G401.6 (cell line): ENCODE data around the gene COL2A1.

ENCODE experiments used
- FAIRE-seq: peaks from 2 replicates; lab custom pipeline; 2012; peaks lifted over from hg19 to GRCh38; lab: Jason Lieb, UNC

COL2A1 gene

DNA sequence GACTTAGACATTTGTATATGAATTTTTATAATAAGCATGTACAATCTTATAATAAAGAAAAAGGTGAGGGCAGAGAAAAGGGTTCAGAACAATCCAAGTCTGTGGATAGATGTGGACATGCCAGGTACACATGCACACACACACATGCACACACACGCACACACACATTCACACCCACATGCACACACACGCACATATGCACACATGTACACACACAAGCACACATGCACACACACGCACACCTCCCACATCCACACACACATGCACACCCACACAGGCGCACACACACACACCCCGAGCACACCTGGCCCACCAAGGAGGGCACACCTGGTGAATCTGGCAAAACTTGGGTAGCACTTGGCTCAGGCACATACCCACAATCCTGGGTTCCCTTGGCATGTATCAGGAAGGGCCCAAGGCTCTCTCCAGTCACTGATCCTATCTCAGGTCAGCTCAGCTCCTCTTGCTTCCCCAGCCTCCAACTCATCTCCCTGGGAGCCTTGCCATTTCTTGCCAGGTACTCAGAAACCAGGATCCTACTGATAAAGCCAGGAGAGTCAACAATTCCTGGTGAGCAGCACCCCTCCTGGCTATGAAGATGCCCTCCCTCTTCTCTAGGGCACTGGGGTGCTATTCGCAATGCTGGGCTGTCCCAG, 59.5 kb downstream of the COL2A1 start:
- FAIRE-seq = no peak

- FAIRE-seq = no peak
These were observed 60.5 kb downstream of the COL2A1 start for GRCh38 chr12:47943623-47944340.

DNA sequence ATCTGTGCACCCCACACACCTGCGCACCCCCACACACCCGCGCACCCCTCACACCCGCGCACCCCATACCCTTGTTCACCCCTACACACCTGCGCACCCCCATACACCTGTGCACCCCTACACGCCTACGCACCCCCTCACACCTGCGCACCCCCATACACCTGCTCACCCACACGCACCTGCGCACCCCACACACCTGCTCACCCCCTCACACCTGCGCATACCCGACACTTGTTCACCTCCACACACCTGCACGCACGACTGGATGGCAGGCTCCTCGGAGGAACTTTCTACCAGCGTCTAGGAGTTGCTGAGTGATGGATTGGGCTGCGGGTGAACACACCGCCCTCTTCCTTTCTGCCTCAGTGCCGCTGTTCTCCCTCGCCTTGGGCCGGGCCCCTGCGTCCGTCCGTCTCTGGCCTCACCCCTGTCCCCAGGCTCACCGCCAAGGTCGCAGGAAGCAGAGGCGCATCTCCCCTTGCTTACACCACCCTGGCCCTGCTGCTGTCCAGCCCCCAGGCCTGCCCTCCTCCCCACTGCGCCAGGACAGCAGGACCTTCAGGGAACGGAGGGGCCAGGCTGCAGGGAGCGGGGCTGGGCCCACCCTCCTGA, 61.6 kb downstream of the COL2A1 start:
- FAIRE-seq = no peak

- FAIRE-seq = no peak
These were observed 62.2 kb downstream of the COL2A1 start for GRCh38 chr12:47941871-47942613.

DNA sequence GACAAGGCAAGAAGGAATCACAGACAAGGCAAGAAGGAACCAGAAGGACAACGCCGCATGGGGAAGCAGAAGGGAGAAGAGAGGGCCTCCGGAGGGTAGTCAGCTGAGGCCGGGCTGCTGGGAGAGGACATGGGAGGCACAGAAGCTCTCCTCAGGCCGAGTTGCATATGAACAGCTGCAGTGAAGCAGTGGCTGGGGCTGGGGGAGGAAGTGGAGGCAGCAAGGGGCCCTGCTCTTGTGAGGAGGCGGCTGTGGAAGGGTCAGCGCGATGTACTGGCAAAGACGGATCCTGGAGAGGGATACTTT, 62.8 kb downstream of the COL2A1 start:
- FAIRE-seq = no peak

DNA sequence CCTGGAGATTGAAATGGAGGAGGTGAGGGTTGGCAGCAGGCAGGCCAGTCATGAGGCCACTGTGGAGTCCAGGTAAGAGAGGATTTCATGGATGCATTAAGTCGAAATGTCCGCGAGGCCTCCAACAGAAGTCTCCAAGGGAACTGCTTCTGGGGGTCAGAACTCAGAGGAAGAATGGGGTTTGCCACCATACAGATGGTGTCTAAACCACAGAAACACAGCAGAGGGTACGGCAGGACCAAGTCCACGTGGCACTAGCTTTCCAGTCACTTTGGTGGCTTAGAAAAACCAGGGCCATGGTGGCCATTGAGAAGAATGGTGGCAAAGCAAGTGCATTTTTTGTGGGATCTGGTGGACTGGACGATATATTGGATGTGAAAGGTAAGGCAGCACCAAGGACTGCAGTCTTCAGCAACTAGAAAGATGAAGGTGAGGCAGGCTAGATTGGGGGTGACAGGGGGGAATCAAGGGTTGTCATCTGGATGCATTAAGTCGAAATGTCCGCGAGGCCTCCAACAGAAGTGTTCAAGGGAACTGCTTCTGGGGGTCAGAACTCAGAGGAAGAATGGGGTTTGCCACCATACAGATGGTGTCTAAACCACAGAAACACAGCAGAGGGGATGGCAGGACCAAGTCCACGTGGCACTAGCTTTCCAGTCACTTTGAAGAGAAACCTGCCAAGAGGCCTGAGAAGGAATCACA, 63.4 kb downstream of the COL2A1 start:
- no peak for FAIRE-seq

- FAIRE-seq = no peak
These were observed 65.2 kb downstream of the COL2A1 start for GRCh38 chr12:47939009-47939601.

DNA sequence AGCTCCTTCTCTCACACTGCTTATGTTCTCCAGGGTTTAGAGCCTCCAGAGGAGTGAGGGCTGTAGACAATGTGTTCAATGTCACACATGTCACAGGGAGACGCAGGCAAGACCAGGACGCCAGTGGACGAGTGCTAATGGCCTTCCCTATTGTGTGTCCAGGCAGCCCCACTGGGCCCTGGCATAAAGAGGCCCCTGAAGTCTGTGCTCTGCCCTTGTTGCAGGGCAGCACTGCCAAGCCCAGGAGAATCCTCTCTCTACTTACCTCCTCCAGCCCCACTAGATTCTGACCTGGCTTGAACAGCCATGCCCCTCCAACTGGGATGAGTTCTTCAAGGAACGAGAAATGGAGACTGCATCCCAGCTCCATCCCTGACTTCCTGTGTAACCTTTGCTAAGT, 65.7 kb downstream of the COL2A1 start:
- FAIRE-seq = no peak

- FAIRE-seq = no peak
These were observed 66.2 kb downstream of the COL2A1 start for GRCh38 chr12:47938093-47938492.

DNA sequence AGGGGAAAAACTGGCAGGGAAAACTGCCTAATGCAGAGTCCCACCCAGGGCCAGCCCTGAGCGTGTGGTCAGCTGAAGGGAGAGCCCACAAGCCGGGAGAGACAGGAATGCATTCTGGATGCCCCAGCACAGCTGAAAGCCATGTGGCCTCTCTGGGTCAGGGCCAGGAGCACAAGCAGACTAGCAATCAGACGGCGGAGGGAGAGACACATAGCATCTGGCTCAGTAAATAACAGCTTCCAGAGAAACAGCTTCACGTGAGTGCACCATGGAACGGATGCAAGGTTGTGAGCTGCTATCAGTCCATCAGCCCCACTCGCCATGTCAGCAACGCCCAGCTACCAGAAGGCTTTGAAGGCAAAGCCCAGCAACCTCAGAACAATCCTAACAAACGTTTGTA, 69.1 kb downstream of the COL2A1 start:
- FAIRE-seq = no peak

GRCh38 chr12:47931187-47931586, 73.1 kb downstream of the COL2A1 start:
- no peak for FAIRE-seq

GRCh38 chr12:47930634-47931033, 73.6 kb downstream of the COL2A1 start:
- no peak for FAIRE-seq

DNA sequence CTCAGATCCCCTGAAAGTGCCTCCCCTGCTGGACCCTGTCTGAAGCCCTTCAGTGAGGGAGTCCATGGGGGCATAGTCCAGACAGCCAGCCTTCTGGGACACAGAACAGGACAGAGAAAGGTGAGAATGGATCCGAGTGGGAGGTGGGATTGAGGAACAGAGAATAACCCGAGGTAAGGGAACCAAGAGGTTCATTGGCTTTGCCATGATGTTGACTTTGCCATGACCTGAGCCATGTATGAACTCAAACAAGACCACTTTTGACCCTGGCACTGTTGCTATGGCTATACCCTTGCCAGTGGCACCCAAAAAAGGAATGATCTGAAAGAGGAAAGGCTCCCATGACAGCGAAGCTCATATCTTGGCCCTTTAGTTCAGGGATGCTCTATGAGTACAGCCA, 76.9 kb downstream of the COL2A1 start:
- FAIRE-seq = no peak
